Measurements from ENCODE around the gene GADD45A. TPM values are rescaled to one million over a fixed set of nuclear protein-coding genes. Genes with fewer than 3 reads are reported as not detected.
"Not testable (repeated sequence)": the region's sequence is repeated elsewhere in the genome, so short reads cannot be mapped to it uniquely, and the experiment has no call there.

GADD45A gene
- total RNA-seq, 2 experiments from 2014 or later: 27.4 to 29.7 TPM

DNA sequence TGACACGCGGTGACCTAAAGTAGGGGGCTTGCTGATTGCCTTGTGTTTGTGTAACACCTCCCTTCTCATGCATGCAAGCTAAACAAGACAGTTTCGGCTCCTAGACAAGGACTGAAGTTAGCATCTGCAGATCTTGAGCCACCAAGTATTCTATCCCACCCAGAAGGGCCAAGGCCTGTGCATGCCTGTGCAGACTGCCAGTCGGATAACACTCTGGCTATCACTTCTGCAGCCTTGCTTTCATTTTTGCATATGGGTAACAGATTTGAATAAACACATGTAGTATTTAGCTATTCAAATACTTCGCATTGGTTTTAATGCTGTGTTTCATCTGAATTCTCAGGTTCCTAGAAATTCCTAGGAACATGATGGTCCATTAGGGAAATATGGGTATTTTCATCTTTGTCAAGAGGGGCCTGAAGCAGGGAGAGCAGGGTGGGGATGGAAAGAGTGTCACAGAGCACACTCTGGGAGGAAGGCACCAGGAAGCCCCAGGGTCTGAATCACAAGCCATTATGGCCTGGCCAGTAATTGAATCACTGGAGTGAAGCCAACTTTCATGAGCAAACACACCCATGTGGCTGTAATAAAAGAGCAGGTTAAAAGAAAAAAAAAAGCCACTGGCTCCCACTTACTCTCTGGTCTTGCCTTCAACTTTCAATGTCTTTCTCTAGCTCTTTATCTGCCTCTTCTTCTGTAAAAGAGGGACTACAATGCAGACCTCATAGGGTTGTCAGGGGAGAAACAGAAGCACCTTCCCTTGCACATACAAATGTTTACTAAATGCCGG is 28.3 kb downstream of the GADD45A start:
- POLR2A ChIA-PET: no interaction called here
- CTCF ChIA-PET: no interaction called here

DNA sequence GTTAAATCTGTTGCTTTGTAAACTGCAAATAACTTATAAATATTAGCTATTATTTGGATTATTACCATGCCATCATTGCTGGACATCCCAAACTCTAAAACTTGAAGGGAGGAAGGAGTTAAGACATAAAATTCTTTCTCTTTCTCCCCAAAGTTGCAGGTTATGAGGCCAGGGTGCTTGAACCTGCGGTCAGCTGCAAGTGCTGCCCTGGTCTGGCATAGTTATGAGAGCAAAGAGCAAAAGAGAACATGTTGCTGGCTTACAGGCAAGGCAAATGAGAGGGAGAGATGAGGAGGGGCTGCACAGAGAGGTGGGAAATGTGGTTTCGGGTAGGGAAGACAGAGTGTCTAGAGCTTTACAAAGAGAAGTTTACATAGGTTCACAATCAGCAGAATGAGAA is 30.8 kb downstream of the GADD45A start:
- POLR2A ChIA-PET: no interaction called here
- CTCF ChIA-PET: interaction anchor here (0.5 to 1.2 kb wide), 2 partner anchors 12 to 298 kb away, joined by 3 read pairs; no protein-coding TSS in a partner anchor

DNA sequence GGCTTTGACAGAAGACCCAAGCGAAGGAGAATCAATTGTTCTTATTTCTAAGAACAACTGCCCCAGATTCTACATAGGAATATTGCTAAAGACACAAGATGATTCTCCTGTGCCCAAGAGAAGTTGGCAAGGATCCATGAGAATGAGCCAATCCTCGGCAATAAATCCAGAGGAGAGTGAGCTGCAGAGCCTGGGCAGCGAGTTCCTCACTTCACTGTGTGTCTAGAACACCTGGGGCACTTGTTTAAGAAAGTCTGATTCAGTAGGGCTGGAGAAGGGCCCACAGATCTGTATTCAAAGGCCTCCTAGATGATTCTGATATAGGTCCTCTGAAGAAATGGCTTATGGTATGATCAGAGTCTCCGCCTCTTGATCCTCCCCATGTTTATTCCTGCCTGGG is 31.8 kb downstream of the GADD45A start:
- CTCF ChIA-PET: no interaction called here
- POLR2A ChIA-PET: no interaction called here

DNA sequence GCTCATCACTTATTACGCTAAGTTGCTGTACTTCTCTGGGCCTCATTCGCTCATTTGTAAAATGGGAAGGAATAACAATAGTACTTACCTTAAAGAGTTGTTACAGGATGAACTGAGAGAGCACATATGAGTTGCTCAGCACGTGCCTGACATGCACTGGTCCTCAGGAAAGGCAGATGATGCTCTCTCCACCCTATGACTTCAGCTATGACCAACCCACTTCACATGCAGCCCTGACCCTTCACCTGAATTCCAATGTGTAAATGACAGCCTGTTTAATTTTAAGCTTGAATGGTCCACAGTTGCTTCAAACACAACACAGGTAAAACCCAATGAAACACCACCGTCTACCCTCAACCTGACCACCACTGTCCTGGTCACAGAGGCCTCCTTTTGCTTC is 32.9 kb downstream of the GADD45A start:
- POLR2A ChIA-PET: no interaction called here
- CTCF ChIA-PET: interaction anchor here (0.6 to 1.8 kb wide), 2 partner anchors 42 to 100 kb away, joined by 3 to 5 read pairs; no protein-coding TSS in a partner anchor

DNA sequence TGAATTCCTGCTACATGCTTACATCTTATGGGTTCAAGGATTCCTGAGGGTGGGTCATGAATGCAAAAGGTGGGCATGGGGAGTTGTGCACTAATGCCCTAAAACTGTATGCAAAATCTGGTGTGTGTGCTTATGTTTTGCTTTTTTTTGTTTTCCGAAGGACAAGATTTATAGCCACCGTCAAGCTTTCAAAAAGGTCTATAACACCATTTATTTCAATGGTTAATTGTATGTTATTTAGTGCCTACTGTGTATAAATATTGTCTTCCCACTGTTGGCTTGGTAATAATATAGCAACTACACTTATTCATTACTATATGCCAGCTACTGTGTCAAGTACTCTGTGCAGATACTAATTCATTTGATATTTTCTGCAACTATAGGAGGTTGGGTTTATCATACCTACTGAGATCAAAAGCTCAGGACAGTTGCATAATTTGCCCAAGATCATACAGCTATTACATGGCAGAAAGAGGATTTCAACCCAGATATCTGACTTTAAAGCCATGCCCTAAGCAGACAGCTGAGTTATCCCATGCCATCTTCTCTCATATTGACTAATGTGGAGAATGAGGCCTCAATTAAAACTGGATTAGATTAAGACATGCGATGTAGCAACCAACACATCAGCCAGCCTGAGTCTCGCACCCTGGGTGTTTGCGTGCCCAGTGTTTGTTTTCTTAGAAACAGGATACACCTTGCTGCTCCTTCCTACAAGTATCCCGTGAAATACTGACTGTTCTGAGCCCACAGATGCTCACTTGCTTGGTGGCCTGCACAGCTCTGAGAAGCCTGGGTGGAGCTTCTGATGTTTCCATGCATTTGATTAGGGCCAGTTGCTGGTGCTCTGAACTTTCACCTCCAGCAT is 34.6 kb downstream of the GADD45A start:
- ChIA-PET CTCF (interaction anchor here (1.8 kb wide), 1 partner anchor 41 kb away, joined by 5 read pairs; no protein-coding TSS in a partner anchor), POLR2A (no interaction called here)

DNA sequence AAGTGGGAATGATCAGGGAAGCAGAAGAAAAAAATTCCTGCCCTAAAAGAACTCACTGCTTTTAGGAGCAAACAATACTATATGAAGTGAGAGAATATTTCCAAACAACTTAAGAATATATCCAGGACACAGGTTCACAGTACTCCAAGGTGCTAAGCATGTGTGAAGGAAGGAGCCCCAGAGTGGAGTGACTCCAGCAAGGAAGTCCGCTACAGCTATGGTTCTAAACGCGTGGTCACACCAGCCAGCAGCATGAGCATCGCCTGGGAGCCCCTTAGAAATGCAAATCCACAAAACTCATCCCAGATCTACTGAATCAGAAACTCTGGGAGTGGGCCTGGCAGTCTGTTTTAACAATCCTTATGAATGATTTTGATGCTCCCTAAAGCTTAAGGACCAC is 36.1 kb downstream of the GADD45A start:
- ChIA-PET CTCF (interaction anchor here (1.0 kb wide), 1 partner anchor 159 kb away, joined by 4 read pairs; no protein-coding TSS in a partner anchor), POLR2A (no interaction called here)

DNA sequence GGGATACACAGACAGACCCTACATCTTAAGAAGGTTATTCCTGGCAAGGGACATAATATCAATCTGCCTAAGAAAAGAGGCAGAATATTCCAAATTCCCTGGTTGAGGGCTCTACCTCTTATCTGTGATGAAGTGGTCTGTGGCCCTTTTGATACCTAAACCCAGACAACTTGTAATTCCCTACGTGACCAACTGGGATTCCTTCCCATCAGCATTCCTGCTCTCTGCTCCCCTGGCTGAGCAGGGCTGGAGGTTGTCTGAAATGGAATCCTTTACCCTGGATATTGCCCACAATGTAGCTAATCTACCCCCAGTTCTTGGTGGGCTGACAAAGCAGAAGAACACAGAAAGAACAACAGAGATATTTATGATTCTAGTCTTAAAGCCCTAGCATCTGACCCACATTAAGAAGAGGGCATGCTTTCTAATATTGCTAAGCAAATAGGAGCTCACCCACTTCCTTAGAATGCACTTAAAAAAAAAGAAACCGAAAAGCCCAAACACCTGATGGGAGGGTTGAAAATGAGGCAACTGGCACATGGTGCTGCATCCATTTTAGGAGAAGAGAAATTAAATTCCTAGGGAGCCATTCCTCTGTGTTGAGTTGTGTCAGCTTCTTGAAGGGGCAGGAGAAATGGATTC is 36.8 kb downstream of the GADD45A start:
- ChIA-PET POLR2A (no interaction called here), CTCF (no interaction called here)

DNA sequence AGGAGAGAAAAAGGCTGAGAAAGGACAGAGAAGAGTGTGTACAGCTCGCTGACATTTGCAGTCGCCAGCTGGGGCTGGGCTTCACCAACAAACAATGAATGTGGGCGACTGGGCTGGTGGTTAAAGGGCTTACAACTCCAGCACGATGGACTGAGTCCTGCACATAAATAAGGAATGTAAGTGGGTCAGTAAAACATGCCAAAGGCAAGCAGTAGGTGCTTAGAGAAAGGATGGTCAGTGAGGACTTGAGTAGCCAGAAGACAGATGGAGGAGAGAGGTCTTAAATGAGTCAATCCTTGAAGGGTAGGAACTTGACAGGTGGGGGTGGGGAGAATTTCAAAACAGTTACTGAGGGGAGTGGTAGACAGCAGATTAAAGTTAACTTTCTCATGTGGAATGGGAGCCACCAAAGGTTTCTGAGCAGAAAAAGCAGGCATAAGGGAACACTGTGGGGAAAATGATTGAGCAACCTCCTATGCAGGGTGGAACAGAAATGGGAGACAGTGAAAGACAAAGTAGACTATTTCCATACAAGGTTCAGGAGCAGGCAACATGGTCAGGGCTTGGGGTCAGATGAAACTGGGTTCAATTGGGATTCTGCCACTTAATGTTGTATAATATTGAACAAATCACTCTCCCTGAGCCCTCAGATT is 37.4 kb downstream of the GADD45A start:
- ChIA-PET CTCF (no interaction called here), POLR2A (no interaction called here)

DNA sequence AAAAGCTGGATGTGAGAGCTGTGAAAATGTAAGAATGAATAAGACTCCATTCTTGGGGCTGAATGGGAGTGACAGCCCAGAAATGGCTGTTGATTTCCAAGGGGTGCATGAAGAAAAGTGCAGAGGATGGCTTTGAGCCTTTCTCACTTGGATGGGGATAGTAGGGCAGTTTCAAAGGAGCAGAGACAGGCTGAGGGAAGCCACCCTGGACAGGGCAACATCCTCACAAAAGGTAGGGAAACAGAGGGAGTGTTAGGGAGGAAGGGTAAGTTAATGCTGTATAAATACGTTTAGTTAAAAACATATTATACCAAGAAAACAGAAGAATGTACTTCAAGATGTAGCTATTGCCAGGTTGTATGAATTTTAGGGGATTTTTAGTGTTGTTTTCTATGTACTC is 38.1 kb downstream of the GADD45A start:
- POLR2A ChIA-PET: interaction anchor here (1.4 kb wide), 1 partner anchor 39 kb away, joined by 8 read pairs; the partner anchor contains the start of gene GADD45A

DNA sequence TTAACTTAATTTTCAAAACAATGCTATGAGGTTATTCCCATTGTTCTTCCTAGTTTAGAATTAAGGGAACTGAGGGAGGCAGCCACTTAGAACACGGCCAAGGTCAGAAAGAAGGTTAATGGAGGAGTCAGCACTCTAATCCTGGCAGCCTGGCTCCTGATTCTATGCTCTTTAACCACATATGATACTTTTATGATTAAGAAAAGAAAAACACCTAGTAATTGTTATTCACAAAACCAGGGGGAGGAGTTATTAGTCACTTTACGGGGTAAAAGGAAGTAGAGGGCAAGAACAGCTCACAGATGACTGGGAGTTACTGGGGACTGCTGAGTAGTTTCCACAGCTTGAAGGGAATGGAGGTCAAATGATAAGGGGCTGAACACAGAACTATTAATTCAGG is 38.6 kb downstream of the GADD45A start:
- ChIA-PET POLR2A (interaction anchor here (1.4 kb wide), 1 partner anchor 39 kb away, joined by 8 read pairs; the partner anchor contains the start of gene GADD45A), CTCF (interaction anchor here (0.8 kb wide), 1 partner anchor 39 kb away, joined by 3 read pairs; no protein-coding TSS in a partner anchor)

More for the DNA sequence above, 38.1 kb downstream of the GADD45A start:
- CTCF ChIA-PET: no interaction called here

DNA sequence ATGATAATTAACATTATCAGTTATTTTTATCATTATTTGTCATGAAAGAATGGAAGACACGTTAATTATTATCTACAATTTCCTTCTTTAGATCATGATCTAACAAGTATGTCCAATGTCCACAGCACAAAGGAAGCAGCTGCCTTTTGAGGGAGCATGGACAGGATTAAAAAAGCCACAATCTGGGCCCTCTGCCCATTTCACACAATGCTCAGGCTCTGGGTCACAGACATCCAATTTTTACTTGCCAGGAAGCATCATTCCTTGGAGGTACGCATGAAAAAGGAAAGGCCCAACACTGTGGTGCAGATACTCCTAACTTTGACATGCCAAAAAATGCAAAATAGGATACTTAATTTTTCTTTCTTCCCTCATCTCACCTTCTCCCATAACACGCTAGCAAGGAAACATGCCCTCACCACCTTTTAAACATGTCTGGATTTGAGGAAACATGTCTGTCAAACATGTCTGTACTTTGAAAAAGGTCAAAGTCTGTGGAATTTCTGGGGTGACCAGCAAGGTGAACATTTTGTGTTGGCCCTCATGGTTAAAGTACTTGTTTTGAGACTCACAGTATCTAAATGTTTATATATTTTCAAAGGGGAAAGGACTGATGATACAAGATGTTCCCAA is 40.0 kb downstream of the GADD45A start:
- POLR2A ChIA-PET: no interaction called here
- CTCF ChIA-PET: no interaction called here

DNA sequence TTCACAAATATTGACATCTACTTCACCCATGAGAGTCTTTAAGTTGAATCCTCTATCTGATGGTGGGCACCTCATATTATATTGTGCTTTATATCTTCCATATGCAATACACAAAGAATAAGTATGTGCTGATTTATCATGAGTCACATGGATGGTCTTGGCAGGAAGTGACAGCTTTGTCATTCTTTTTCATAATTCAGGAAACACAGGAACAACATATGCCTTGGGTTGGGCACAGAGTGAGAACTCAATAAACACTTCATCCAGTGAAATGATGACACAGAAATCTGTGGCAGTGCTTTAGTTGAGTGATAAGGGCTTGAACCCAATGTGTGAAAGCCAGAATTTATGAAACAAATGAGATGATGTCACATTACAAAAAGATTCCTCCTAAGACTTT is 41.2 kb downstream of the GADD45A start:
- ChIA-PET CTCF (no interaction called here), POLR2A (no interaction called here)

DNA sequence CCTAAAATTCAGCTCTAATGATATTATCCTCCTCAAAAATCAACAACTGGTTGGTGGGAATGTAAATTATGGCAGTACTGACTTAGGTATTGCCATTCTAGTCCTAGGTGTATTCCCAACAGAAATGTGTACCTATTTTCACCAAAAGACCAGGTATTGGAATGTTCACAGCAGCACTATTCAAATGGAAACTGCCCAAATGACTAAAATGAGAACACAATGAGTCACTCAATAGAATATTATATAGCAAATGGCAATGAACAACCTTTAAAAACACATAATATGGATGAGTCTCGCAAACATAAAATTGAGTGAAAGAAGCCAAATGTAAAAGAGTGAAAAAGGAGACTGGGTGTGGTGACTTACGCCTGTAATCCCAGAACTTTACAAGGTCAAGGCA is 44.9 kb downstream of the GADD45A start:
- CTCF ChIA-PET: interaction anchor here (0.6 kb wide), 1 partner anchor 31 kb away, joined by 3 read pairs; no protein-coding TSS in a partner anchor

DNA sequence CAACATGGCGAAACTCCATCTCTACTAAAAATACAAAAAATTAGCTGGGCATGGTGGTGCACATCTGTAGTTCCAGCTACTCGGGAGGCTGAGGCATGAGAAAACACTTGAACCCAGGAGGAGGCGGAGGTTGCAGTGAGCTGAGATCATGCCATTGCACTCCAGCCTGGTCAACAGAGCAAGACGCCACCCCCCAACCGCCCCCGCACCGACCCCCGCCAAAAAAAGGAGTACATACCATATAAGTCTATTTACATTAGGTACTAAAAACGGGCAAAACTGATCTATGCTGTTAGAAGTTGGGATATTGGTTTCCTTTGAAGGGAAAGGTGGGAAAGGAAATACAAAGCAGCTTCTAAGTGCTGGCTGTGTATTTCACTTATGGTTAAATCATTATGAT is 45.3 kb downstream of the GADD45A start:
- CTCF ChIA-PET: interaction anchor here (0.6 kb wide), 1 partner anchor 30 kb away, joined by 3 read pairs; no protein-coding TSS in a partner anchor

More for the DNA sequence above, 44.9 kb downstream of the GADD45A start:
- POLR2A ChIA-PET: no interaction called here

DNA sequence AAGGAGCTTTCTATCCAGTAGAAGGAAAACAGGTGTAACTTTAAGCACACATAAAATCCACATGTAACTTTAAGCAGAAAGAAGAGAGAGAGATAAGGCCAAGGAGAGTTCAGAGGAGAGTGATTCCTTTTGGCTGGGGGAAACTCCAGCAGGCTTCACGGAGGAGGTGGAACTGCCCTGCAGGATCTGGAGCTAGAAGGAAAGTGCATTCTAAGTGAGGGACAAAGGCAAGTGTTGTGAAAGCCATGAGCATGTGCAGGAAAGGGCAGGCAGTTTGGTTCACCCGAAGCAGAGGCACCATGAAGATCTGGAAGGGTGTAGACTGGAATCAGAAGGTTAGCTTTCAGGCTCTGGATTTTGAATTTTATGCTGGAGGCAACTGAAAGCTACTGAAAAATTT is 46.3 kb downstream of the GADD45A start:
- ChIA-PET CTCF (no interaction called here), POLR2A (no interaction called here)

More for the DNA sequence above, 45.3 kb downstream of the GADD45A start:
- POLR2A ChIA-PET: not testable (repeated sequence)

DNA sequence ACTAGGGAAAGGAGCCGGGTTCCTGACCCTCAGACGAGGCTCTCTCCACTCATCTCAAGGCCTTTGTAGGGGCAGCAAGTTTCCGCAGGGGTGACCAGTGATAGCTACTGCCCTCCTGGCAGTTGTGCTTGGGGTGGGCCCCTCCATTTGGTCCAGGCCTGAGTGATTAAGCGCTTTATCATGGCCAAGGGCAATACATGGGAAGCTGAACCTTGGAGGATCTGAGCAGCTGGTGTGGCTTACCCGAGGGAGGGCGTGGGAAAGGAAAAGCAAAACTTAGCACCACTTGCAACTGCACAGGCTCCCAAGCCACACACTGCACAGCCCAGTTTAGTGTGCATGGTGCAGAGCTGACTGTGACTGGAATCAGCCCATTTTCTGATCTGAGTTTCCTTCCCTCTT is 47.8 kb downstream of the GADD45A start:
- CTCF ChIA-PET: no interaction called here
- POLR2A ChIA-PET: no interaction called here

DNA sequence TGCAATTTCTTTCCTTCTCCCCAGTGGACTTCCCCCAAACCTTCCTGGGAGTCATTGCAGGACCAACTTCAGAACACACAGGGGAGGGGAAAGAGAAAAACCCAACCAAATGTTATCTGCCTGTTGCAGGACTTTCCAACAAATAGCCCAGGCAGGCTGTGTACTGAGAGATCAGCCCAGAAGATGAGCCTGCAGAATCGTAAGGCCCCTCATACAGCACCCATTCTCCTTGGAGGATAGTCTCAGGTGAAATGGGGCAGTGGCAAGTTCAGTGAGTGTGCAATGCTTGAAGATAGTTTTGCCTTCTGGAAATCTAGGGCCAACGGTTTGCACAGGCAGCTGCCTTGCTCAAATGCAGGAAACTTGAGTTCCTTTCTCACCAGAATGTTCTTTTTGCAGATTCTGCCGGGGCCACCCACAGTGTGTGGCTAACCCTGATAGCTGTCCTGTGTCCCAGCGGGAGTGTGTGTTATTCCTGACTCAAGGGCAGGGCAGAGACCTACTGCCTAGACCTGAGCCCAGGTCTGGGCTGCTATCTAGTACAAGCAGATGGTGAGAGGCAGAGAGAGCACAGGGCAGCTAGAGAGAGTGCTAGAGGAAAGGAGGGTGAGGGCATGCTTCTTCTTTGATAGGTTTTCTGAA is 48.8 kb downstream of the GADD45A start:
- ChIA-PET CTCF (no interaction called here), POLR2A (no interaction called here)

DNA sequence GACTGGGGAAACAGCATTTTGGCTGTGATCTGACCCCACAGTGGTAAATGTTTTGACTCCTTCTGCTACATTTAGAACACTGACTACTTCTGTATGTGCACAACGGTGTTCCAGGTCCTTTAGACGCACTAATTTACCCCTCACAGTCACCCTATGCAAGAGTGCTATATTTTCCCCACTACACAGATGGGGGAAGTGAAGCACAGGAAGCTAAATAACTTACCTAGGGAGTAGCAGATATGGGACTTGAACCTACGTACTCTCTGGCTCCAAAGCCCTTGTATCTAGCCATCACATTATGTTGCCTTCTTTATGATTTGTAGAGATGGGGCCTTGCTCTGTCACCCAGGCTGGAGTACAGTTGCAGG is 49.3 kb downstream of the GADD45A start:
- ChIA-PET POLR2A (no interaction called here), CTCF (no interaction called here)

DNA sequence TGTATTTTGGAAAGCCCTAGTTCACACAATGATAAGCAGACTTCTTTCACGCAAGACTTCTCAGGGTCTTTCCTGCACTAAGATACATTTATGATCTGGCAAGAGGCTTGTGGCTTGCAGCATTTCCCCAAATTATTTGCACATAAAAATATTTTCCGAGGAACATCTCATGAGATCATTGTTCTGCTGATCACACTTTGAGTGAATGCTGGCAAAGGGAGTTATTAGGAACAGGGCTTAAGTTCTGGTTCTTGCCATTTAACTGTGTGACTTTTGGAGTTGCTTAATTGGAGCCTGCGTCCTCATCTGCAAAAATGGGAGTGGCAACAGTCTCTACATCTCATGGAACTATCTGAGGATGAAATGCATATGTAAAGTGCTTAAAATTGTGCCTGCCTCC is 50.2 kb downstream of the GADD45A start:
- CTCF ChIA-PET: no interaction called here
- POLR2A ChIA-PET: no interaction called here

Measured in activated CD8-positive, alpha-beta memory T cell treated with anti-CD3 and anti-CD28 coated beads for 36 hours (primary cell).